OCI-LY3 (cell line): ENCODE data around the gene ACAA2.
"Not testable (repeated sequence)": the region's sequence is repeated elsewhere in the genome, so short reads cannot be mapped to it uniquely, and the experiment has no call there.

Experiments used
- H2AFZ ChIP-seq: fragments of 200-600, 300-600 bp; shearing (Covaris generic); 2 replicates; pipeline ENCODE4 v1.6.0; 2014; ENCODE audit warnings: antibody characterized with exemption, low read depth, low read length
- H3K27ac ChIP-seq: fragments of 200-600, 300-600 bp; sonication (generic); 2 replicates; pipeline ENCODE4 v1.5.1; 2014; ENCODE audit warnings: mild to moderate bottlenecking, low read length, moderate library complexity, mixed read lengths
- H3K27me3 ChIP-seq: fragments of 200-600, 300-600 bp; sonication (generic); 2 replicates; pipeline ENCODE4 v1.6.1; 2014; ENCODE audit warnings: low read depth, low read length, mixed read lengths
- H3K36me3 ChIP-seq: fragments of 200-600, 300-600 bp; sonication (generic); replicated peaks from 2 replicates; pipeline ENCODE3; 2014; ENCODE audit warnings: low read depth, low read length, mixed read lengths
- H3K4me1 ChIP-seq: fragments of 300-600, 200-600 bp; sonication (generic); 2 replicates; pipeline ENCODE4 v1.6.1; 2014; ENCODE audit warnings: low read length, mixed read lengths
- H3K4me2 ChIP-seq: fragments of 200-600, 300-600 bp; sonication (generic); 2 replicates; pipeline ENCODE4 v1.6.1; 2014; ENCODE audit warnings: low read length, mixed read lengths
- H3K4me3 ChIP-seq: fragments of 300-600, 200-600 bp; sonication (generic); 2 replicates; pipeline ENCODE4 v1.5.1; 2014; ENCODE audit warnings: antibody characterized with exemption, mild to moderate bottlenecking, low read length, moderate library complexity
- H3K79me2 ChIP-seq: fragments of 300-600, 200-600 bp; shearing (Covaris generic); 2 replicates; pipeline ENCODE4 v1.6.1; 2014; ENCODE audit warnings: mild to moderate bottlenecking, low read length, mixed read lengths
- H3K9ac ChIP-seq: fragments of 300-600, 200-600 bp; shearing (Covaris generic); 2 replicates; pipeline ENCODE4 v1.6.0; 2014; ENCODE audit warnings: mild to moderate bottlenecking, low read length, moderate library complexity
- H3K9me3 ChIP-seq: fragments of 200-600, 300-600 bp; shearing (Covaris generic); 2 replicates; pipeline ENCODE4 v1.6.1; 2014; ENCODE audit warnings: low read length, mixed read lengths; ENCODE audit not compliant: insufficient read depth
- H4K20me1 ChIP-seq: fragments of 200-600, 300-600 bp; sonication (generic); 2 replicates; pipeline ENCODE4 v1.6.1; 2016; ENCODE audit warnings: low read length, mixed read lengths; ENCODE audit not compliant: insufficient read depth
- EZH2phosphoT487 ChIP-seq: fragments of 200-600 bp; shearing (Covaris generic); IDR thresholded peaks from 2 replicates; pipeline ENCODE4 v1.6.1; 2018; ENCODE audit warnings: antibody characterized with exemption, mixed run types, low read depth
- TF ChIP-seq, protein P1 (sequence below): fragments of 200-600, 300-600 bp; sonication (generic); IDR thresholded peaks from 2 replicates; pipeline ENCODE4 v1.5.1; 2014; ENCODE audit warnings: antibody characterized with exemption, low read length, low read depth

ACAA2 gene

GRCh38 chr18:49784427-49785185, 28.7 kb downstream of the ACAA2 start:
- Histone ChIP-seq H3K4me2 (no peak overlapping the region), H3K9me3 (no peaks in the 10 kb centered on the region)
- TF ChIP-seq, protein P1, sequence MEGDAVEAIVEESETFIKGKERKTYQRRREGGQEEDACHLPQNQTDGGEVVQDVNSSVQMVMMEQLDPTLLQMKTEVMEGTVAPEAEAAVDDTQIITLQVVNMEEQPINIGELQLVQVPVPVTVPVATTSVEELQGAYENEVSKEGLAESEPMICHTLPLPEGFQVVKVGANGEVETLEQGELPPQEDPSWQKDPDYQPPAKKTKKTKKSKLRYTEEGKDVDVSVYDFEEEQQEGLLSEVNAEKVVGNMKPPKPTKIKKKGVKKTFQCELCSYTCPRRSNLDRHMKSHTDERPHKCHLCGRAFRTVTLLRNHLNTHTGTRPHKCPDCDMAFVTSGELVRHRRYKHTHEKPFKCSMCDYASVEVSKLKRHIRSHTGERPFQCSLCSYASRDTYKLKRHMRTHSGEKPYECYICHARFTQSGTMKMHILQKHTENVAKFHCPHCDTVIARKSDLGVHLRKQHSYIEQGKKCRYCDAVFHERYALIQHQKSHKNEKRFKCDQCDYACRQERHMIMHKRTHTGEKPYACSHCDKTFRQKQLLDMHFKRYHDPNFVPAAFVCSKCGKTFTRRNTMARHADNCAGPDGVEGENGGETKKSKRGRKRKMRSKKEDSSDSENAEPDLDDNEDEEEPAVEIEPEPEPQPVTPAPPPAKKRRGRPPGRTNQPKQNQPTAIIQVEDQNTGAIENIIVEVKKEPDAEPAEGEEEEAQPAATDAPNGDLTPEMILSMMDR: peak; percentile 34
- TF ChIP-seq EZH2phosphoT487: no peak

DNA sequence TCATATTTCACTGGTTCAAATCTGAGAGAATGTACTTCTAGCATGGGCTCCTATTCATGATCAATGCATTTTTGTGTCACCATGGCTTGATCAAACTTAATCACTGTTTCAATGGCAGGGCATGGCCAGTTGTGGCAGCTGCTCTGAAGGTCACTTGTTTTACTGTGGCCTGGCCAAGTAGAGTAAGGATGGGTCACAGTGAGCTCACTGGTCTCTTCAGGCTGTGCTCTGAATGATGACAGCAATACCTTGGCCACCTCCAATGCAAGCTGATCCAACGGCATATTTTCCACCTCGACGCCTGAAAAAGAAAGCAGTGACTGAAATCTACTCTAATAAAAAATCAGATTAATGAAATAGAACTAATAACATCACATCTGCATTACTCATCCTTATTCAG, 29.7 kb downstream of the ACAA2 start:
- not testable (repeated sequence) for H3K9me3 ChIP-seq, H3K9ac ChIP-seq, H3K4me1 ChIP-seq, H4K20me1 ChIP-seq, H2AFZ ChIP-seq, H3K27me3 ChIP-seq, H3K4me2 ChIP-seq, H3K4me3 ChIP-seq, H3K27ac ChIP-seq, H3K79me2 ChIP-seq
- H3K36me3 ChIP-seq: peaks cover 67% of the 10 kb centered on the region

More at GRCh38 chr18:49784427-49785185, 28.7 kb downstream of the ACAA2 start:
- H4K20me1 ChIP-seq: no peaks in the 10 kb centered on the region
- H3K79me2 ChIP-seq: no peaks in the 10 kb centered on the region
- H3K4me3 ChIP-seq: no peak overlapping the region
- H3K27ac ChIP-seq: no peak overlapping the region
- peaks cover 67% of the 10 kb centered on the region for H3K36me3 ChIP-seq
- no peak overlapping the region for H2AFZ ChIP-seq
- no peak overlapping the region for H3K9ac ChIP-seq
- H3K4me1 ChIP-seq: peaks cover 11% of the 10 kb centered on the region
- H3K27me3 ChIP-seq: no peaks in the 10 kb centered on the region

DNA sequence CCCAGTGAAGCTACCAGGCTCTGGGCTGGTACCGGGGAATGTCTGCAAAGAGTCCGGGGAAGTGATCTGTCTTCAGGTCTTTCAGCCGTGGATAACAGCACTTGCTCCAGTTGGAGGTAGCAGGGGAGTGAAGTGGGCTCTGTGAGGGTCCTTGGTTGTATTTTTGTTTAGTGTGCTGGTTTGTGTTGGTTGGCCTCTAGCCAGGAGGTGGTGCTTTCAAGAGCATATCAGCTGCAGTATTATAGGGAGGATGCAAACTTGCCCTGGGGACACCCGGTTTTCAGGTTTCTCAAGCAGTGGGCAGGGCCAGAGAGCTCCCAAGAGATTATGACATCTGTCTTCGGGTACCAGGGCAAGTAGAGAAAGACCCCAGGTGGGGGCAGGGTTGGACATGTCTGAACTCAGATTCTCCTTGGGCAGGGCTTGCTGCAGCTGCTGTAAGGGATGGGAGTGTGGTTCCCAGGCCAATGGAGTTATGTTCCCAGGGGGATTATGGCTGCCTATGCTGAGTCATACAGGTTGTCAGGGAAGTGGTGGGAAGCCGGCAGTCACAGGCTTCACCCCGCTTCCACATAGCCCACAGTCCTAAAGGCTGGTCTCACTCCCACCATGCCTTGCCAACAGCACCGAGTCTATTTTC, 34.4 kb downstream of the ACAA2 start:
- Histone ChIP-seq H3K4me3 (no peak overlapping the region), H3K4me1 (no peaks in the 10 kb centered on the region), H3K9me3 (no peaks in the 10 kb centered on the region), H3K27ac (no peak overlapping the region), H3K4me2 (no peak overlapping the region), H3K79me2 (no peaks in the 10 kb centered on the region), H3K9ac (no peak overlapping the region), H3K36me3 (peaks cover 40% of the 10 kb centered on the region), H4K20me1 (no peaks in the 10 kb centered on the region), H3K27me3 (no peaks in the 10 kb centered on the region), H2AFZ (no peak overlapping the region)
- TF ChIP-seq, protein P1: no peak
- no peak for TF ChIP-seq EZH2phosphoT487

DNA sequence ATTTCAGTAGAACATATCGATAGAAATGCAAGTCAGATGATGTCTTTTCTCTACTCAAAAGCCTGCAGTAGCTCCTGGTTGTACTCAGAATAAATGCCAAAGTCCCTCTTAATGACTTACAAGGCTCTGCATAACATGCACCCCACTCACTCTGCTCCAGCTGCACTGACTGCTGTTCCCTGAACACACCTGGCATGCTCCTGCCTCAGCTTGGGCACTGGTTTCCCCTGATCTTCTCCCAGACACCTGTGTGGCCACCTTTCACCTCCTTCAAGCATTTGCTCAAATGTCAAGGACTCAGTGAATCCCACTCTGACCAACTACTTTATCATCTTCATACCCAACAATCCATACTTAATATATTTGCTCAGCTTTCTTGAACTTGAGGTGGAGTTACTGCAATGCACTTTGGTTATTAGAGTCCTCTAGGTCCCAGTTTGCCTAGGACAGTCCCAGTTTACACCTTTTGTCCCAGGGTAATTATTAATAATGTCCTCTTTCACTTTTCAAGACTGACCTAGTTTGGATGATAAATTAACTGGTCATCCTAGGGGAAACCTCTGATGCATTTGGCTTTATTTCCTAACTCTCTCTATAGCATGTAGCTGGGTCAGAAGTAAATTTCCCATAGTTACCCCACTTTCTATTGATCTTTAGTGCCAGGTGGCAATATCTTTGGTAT, 44.1 kb downstream of the ACAA2 start:
- Histone ChIP-seq H3K27me3 (no peaks in the 10 kb centered on the region), H2AFZ (no peak overlapping the region), H3K4me2 (no peak overlapping the region), H3K4me3 (no peak overlapping the region), H3K36me3 (no peaks in the 10 kb centered on the region), H3K4me1 (peaks cover 3% of the 10 kb centered on the region; the same call in 1 of the 2 replicates), H3K9ac (no peak overlapping the region), H3K27ac (no peak overlapping the region), H3K9me3 (no peaks in the 10 kb centered on the region), H4K20me1 (no peaks in the 10 kb centered on the region), H3K79me2 (no peaks in the 10 kb centered on the region)
- no peak for TF ChIP-seq EZH2phosphoT487
- TF ChIP-seq, protein P1: no peak
